Measurements from ENCODE around the gene PRKAR1B.
"Not testable (repeated sequence)": the region's sequence is repeated elsewhere in the genome, so short reads cannot be mapped to it uniquely, and the experiment has no call there.

Gene PRKAR1B

DNA sequence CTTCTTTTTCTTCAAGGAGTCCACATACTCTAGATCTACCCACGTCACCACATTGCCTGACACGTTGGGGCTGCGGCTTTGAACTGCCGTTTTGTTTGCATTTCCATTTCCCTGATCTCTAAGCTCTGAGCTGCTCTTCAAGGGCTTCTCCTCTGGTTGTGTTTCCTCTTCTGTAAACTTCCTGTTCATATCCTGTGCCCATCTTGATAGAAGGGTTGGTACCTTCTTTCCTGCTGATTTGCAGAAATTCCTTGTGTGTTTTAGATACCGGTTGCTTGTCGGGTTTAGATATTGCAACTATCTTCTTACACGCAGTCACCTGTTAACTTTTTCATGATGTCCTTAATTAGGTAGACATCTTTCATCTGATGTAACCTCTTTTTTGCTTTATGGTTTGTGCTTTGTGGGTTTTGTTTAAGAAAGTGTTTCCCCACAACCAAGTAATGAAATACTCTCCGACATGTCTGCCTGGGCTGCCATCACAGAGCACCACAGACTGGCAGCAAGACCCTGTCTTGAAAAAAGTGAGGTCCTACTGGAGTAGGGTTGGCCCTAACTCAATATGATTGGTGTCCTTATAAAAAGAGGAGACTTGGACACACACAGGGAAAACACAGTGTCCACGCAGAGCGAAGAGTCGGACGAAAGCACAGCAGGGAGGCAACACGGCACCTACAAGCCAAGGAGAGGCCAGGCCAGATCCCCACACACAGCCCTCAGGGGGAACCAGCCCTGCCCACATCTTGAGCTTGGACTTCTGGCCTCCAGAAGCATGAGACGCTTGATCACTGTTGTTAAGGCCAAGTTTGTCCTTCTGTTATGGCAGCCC lies 108.3 kb downstream of the PRKAR1B start:
- no peak for DNase-seq

DNA sequence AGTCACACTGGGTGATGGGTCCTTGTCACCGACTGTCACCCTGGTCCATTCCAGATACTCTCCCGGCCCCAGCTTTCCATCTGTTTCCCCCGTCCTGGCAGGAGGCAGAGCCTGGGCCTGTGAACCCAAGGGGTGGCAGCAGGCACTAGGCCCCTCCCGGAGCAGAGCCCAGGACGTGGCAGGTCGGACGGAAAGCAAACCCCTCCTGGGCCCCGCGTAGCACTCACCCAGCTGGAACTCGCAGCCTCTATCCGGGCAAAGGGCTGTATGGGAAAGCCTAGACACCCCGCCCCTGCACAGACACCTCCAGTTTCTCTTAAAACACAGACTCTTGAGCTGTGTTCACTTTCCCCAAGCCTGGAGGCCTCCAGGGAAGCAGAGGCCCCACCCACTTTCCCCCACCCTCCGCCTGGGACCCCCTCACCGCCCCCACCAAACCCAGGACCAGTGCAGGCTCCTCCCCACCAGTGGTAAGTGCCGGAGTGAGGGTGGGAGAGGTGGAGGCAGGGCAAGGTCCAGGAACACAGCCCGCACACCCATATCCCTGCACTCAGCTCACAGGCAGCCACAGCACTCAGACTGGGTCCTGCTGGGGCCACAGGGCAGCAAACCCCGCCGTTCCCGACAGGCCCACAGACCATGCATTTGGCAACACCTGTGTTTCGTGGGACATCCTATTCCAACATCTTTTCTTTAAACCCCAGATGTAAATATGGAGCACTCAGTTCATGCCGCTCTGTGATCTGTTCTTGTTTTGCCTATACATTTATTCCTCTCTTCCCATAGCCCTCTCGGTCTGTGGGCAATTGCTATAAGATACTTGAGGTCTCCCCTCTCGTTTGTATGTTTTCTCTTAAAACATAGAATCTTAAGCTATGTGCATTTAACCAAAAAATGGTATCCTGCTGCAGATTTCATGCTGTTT lies 109.2 kb downstream of the PRKAR1B start:
- no peak for DNase-seq

DNA sequence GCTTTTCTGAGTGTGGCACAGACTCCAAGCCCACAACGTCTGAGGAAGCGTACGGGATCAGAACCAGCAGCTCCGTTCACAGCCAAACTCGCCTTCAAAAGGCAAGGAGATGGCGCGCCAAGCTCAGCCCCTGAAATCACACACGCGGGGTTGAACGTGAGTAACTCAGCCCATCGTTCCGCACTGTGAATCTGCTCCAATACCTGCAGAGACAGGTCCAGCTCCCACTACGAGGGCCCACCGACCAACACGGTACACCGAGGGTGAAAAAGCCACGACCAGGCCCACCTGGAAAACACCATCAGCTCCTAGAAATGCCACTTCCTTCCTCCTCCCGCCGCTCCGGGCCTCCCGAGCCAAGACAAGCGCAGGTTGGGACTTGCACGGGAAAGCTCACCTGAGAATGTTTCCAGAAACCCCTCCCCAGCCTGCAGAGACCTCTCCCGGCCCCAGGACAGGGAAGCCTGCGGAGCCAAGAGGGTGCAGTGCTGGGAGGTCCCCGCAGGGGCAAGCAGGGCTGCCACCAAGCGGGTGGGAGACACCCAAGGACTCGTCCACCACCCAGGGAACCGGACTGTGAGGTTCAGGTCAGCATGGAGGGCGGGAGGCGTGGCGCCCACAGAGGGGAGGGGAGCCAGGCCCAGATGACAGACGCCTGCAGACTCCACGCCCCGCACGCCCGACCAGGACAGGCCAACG lies 113.5 kb downstream of the PRKAR1B start:
- DNase-seq: no peak

- not testable (repeated sequence) for DNase-seq
Measured at GRCh38 chr7:611837-612236, 115.2 kb downstream of the PRKAR1B start.

- no peak for DNase-seq
Measured at GRCh38 chr7:611281-611810, 115.7 kb downstream of the PRKAR1B start.

DNA sequence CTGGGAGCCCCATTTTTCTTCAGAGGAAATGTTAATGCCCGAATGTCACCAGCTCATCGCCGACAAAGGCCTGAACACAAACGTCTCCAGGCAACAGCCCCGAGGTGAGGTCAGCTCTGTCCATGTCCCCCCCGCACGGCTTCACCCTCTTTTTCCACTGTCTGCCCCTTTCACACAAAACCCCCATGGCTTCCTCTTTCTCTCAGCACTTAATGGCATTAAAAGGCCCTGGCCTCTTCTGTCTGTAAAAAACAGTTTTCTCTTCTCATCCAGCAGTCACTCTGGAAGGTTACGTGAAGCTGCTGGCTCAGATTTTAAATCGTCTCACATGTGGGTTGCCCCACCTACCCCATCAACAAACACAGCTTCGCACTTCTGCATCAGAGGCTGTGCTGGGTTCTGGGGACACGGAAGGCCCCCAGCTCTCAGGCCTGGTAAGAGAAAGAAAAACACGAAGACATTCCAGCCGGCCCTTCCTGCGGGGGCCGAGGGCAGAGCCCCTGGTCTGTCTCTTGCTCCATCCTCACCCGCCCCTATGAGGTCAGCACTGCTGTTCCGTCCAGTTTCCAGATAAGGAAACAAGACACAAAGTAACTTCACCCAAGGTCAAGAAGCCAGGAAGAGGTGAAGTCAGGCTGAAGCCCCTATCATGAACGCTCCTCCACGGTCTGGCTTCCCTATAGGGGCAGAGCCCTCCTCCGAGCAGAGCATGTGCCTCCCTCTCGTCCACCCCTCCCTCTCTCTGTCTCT lies 116.4 kb downstream of the PRKAR1B start:
- DNase-seq: no peak

GRCh38 chr7:610141-610530 lies 116.9 kb downstream of the PRKAR1B start:
- DNase-seq: no peak

DNA sequence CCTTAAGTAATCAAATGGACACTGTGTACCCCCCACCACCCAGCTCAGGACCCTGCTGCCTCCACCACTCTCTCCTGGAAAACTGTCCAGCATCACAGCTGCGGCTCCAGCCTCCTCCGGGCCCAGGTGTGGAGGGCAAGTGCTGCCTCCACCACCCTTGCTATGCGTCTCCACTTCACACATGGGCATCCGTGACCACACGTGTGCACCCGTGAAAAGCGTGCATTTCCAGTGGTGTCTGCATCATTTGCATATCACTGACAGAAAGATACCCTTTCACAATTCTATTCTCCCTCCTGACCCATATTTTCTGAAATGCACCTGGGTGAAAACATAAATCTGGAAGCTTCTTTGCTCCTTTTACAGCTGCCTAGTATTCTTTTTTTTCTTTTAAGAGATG lies 117.7 kb downstream of the PRKAR1B start:
- DNase-seq: no peak

- DNase-seq: peak; percentile 13
Measured at GRCh38 chr7:608954-609353, 118.1 kb downstream of the PRKAR1B start.

DNA sequence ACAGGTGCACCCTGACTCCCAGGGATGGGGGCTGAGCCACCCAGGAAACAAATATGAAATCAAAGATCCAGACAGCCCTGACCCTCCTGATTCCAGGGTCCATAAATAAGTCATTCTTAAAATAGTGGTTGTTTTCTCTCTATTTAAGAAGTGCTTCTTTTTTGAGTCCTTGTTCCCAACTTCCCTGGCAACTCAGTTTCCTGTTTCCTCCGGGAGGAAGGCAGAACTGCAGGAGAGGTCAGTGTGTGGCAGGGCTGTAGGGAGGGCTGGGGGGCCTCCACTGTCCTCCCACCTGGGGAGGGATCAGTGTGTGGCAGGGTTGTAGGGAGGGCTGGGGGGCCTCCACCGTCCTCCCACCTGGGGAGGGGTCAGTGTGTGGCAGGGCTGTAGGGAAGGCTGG lies 118.7 kb downstream of the PRKAR1B start:
- DNase-seq: no peak

GRCh38 chr7:607938-608337 lies 119.1 kb downstream of the PRKAR1B start:
- DNase-seq: peak; percentile 92

- DNase-seq: no peak
Measured at GRCh38 chr7:605661-606450, 121.2 kb downstream of the PRKAR1B start.

- no peak for DNase-seq
Measured at GRCh38 chr7:604884-605531, 122.1 kb downstream of the PRKAR1B start.

DNA sequence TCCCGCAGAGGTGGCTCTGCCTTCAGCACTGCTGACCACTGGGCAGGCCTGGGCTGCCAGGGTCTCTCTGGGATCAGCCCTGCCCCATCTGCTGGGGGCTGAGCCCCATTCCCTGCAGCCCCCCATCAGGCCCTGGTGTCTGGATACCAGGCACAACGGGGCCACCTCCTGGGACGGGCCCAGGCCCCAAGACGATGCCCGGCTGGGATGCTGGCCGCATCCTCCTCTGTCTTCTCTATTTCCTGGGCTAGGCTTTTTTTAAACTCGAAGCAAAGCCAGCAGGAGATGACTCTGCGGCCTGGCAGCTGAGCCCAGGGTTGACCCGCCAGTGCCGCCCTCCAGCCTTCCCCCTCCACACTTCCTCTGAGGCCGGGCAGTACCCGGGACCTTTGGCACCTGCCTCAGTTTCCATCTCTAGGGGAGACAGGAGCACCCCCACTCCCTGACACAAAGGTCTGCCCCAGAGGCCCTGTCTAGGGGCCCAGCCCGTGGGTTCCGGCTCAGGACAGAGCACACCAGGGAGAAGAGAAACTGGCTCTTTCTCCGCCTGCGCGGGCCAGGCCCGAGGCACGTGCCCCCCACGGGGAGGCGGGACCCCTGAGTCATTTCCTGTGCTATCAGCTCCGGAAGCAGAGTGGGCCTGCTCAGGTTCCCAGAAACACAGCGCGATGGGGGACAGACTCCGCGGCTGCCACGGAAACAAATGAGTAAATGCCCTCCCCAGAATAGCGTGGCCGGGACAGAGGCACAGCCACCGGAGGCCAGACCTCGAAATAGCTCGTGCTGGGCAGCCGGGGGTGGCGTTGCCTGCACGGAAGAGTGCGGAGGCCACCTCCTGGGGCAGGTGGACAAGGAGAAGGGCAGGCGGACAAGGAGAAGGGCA lies 122.8 kb downstream of the PRKAR1B start:
- DNase-seq: no peak

DNA sequence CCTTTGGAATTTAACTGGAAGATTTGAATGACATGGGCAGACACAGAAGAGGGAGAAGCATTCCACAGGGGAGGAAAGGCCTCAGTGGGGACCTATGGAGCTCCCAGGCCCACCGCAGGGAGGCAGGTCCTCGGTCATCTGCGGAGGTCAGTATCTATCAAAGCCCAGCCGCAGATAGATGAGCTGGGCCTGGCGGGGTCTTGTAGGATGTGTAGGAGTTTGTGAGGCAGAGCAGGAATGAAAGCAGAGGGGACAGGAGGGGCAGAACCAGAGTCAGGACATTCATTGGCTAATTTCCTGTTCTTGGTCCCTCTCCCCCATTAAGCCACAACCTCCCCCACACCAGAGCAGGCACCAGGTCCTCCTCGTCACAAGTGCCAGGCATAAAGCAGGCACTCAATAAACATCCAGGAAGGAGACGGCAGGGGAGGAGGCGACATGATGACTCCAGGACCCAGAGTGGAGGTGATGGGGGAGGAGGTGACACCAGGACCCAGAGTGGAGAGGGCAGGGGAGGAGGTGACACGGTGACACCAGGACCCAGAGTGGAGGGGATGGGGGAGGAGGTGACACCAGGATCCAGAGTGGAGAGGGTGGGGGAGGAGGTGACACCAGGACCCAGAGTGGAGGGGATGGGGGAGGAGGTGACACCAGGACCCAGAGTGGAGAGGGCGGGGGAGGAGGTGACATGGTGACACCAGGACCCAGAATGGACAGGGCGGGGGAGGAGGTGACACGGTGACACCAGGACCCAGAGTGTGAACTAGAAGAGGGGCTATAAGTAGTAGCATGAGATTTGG lies 123.7 kb downstream of the PRKAR1B start:
- DNase-seq: no peak

GRCh38 chr7:602341-603141 lies 124.5 kb downstream of the PRKAR1B start:
- DNase-seq: no peak

DNA sequence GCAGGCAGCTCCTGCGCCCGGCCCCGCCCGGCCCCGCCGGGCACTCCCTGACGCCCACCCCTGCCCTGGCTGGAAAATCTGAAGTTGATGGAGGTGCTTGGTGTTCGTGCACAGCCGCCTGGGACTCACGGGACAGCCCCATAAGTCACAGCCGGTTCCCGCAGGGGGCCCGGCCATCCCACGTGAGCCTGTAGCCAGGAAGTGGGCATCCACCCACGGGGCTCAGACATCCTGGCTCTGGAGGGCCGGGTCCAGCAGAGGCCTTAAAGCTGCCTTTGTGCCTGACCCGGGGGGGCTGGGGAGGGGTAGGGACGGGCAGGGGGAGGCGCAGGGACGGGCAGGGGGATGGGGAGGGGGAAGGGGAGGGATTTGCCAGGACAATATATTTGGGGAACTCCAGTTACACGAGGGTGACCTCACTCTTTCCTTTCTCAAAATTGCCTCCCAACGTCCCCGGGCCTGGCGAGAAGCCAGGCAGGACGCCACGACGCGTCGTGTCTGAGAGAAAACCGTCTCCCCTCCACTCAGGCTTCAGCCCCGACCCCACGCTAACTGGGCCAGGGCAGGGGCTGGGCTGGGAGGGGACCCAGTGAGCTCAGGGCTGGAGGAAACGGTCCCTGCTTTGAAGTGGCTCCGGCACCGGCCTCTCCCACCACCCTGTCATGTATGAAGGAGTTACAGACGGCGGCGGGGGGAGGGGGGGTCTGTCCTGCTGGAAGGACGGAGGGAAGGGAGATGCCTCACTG lies 125.3 kb downstream of the PRKAR1B start:
- no peak for DNase-seq
